Right atrium auricular region (tissue), 2 donors: Measurements from ENCODE around the gene AIG1. TPM values are rescaled to one million over a fixed set of nuclear protein-coding genes. Genes with fewer than 3 reads are reported as not detected.
"Not testable (repeated sequence)": the region's sequence is repeated elsewhere in the genome, so short reads cannot be mapped to it uniquely, and the experiment has no call there.

Experiments
- DNase-seq: peaks from one replicate; pipeline ENCODE4 v3.0.0-alpha.2; 2019; ENCODE audit warnings: low spot score
- H3K27ac ChIP-seq, 2 donors: fragments of 200-600 bp; sonication (generic); 1 replicate in 1 of 2; 2 replicates in 1 of 2; pipeline ENCODE4 v1.5.1; 2016 to 2019
- H3K27me3 ChIP-seq, 2 donors: fragments of 200-600 bp; sonication (generic); one replicate each; pipeline versions ENCODE4 v1.5.1 to v1.6.0; 2017 to 2019
- H3K36me3 ChIP-seq: fragments of 200-600 bp; sonication (generic); one replicate; pipeline ENCODE4 v1.5.1; 2016
- H3K4me1 ChIP-seq, 2 donors: fragments of 200-600 bp; sonication (generic); one replicate each; pipeline versions ENCODE4 v1.5.1 to v1.6.0; 2017 to 2019
- H3K4me3 ChIP-seq, 2 donors: fragments of 200-600 bp; sonication (generic); 1 replicate in 1 of 2; 2 replicates in 1 of 2; pipeline ENCODE4 v1.5.1; 2017 to 2019; ENCODE audit warnings: mild to moderate bottlenecking in 1 of 2, moderate library complexity in 1 of 2
- H3K9me3 ChIP-seq, 2 donors: fragments of 200-600 bp; sonication (generic); one replicate each; pipeline ENCODE4 v1.5.1; 2019
- total RNA-seq, 2 donors: library from RNA; depleted of rRNA; stranded (reverse); fragments of >200 nt; gene quantifications; one replicate each; pipeline ENCODE4 v1.1.0, GENCODE V29; 2016
- TF ChIP-seq, protein P1 (sequence below), 2 donors: fragments of 200-600 bp; sonication (generic); IDR thresholded peaks; one replicate each; pipeline ENCODE4 v1.5.1; 2019; ENCODE audit warnings: antibody characterized with exemption in 2 of 2

AIG1 gene
- total RNA-seq, 2 donors from 2014 or later: 28.6 to 62.6 TPM

DNA sequence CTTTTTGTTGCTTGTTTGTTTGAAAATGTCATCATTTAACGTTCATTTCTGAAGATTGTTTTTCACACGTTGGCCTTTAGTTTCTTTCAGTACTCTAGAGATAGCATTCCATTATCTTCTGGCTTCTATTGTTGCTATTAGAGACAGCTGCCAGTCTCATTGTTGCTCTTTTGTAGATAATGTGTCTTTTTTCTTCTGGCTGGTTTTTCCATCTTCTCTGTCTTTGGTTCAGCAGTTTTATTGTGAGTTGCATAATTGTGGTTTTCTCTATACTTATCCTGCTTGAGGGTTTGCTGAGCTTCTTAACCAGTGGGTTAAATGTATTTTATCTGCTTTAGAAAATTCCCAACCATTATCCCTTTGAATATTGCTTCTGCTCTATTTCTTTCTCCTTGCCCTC is 23.2 kb upstream of the AIG1 start:
- H3K4me3 ChIP-seq: no peak overlapping the region
- no peak for DNase-seq
- H3K27me3 ChIP-seq: no peaks in the 10 kb centered on the region
- H3K4me1 ChIP-seq: no peaks in the 10 kb centered on the region
- TF ChIP-seq, protein P1, sequence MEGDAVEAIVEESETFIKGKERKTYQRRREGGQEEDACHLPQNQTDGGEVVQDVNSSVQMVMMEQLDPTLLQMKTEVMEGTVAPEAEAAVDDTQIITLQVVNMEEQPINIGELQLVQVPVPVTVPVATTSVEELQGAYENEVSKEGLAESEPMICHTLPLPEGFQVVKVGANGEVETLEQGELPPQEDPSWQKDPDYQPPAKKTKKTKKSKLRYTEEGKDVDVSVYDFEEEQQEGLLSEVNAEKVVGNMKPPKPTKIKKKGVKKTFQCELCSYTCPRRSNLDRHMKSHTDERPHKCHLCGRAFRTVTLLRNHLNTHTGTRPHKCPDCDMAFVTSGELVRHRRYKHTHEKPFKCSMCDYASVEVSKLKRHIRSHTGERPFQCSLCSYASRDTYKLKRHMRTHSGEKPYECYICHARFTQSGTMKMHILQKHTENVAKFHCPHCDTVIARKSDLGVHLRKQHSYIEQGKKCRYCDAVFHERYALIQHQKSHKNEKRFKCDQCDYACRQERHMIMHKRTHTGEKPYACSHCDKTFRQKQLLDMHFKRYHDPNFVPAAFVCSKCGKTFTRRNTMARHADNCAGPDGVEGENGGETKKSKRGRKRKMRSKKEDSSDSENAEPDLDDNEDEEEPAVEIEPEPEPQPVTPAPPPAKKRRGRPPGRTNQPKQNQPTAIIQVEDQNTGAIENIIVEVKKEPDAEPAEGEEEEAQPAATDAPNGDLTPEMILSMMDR (IDR thresholded peaks at IDR 0.05): no peak
- H3K9me3 ChIP-seq: no peaks in the 10 kb centered on the region
- no peaks in the 10 kb centered on the region for H3K36me3 ChIP-seq
- H3K27ac ChIP-seq: no peak overlapping the region

GRCh38 chr6:143038833-143039232 is 21.9 kb upstream of the AIG1 start:
- no peak for DNase-seq
- Histone ChIP-seq H3K27ac (no peak overlapping the region), H3K4me3 (no peak overlapping the region), H3K4me1 (no peaks in the 10 kb centered on the region), H3K9me3 (no peaks in the 10 kb centered on the region), H3K36me3 (no peaks in the 10 kb centered on the region), H3K27me3 (no peaks in the 10 kb centered on the region)
- TF ChIP-seq, protein P1 (IDR thresholded peaks at IDR 0.05): no peak

- H3K9me3 ChIP-seq: no peaks in the 10 kb centered on the region
- no peak for DNase-seq
- H3K4me1 ChIP-seq: no peaks in the 10 kb centered on the region
- TF ChIP-seq, protein P1 (IDR thresholded peaks at IDR 0.05): no peak
- H3K4me3 ChIP-seq: no peak overlapping the region
- no peaks in the 10 kb centered on the region for H3K27me3 ChIP-seq
- no peaks in the 10 kb centered on the region for H3K36me3 ChIP-seq
- no peak overlapping the region for H3K27ac ChIP-seq
Measured at GRCh38 chr6:143039548-143039947, 21.1 kb upstream of the AIG1 start.

GRCh38 chr6:143040018-143040417 is 20.7 kb upstream of the AIG1 start:
- no peaks in the 10 kb centered on the region for H3K27me3 ChIP-seq
- TF ChIP-seq, protein P1 (IDR thresholded peaks at IDR 0.05): no peak
- no peak overlapping the region for H3K4me3 ChIP-seq
- no peak overlapping the region for H3K27ac ChIP-seq
- H3K4me1 ChIP-seq: no peaks in the 10 kb centered on the region
- H3K36me3 ChIP-seq: no peaks in the 10 kb centered on the region
- H3K9me3 ChIP-seq: no peaks in the 10 kb centered on the region
- no peak for DNase-seq

DNA sequence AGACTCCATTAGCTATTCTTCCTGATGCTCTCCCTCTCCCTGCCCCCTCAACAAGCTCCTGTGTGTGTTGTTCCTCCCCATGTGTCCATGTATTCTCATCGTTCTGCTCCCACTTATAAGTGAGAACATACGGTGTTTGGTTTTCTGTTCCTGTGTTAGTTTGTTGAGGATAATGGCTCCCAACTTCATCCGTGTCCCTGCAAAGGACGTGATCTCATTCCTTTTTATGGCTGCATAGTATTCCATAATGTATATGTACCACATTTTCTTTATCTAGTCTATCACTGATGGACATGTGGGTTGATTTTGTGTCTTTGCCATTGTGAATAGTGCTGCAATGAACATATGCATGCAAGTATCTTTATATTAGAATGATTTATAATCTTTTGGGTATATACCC is 16.3 kb upstream of the AIG1 start:
- not testable (repeated sequence) for H3K4me3 ChIP-seq, H3K27ac ChIP-seq, H3K36me3 ChIP-seq, DNase-seq, H3K27me3 ChIP-seq, H3K4me1 ChIP-seq, H3K9me3 ChIP-seq

GRCh38 chr6:143049611-143050010 is 11.1 kb upstream of the AIG1 start:
- no peaks in the 10 kb centered on the region for H3K27me3 ChIP-seq
- no peak overlapping the region for H3K4me3 ChIP-seq
- H3K4me1 ChIP-seq: no peaks in the 10 kb centered on the region
- DNase-seq: no peak
- peaks cover 0 to 5% of the 10 kb centered on the region in 2 donors for H3K9me3 ChIP-seq
- no peaks in the 10 kb centered on the region for H3K36me3 ChIP-seq
- TF ChIP-seq, protein P1 (IDR thresholded peaks at IDR 0.05): no peak
- no peak overlapping the region for H3K27ac ChIP-seq
